Brain microvascular endothelial cell (primary cell): ENCODE results near the gene SOWAHC.

Experiments
- DNase-seq: peaks from one replicate; pipeline ENCODE4 v3.0.0-alpha.2; 2020
- H3K27ac ChIP-seq: fragments of 250-450 bp; sonication (Bioruptor Pico); 2 replicates; pipeline ENCODE4 v1.5.1; 2020; ENCODE audit warnings: mild to moderate bottlenecking, moderate library complexity
- H3K27me3 ChIP-seq: fragments of 250-450 bp; sonication (Bioruptor Pico); replicated peaks from 2 replicates; pipeline ENCODE4 v1.5.1; 2020; ENCODE audit warnings: mild to moderate bottlenecking
- H3K36me3 ChIP-seq: fragments of 250-450 bp; sonication (Bioruptor Pico); replicated peaks from 2 replicates; pipeline ENCODE4 v1.5.1; 2020; ENCODE audit warnings: mild to moderate bottlenecking
- H3K4me3 ChIP-seq: 2 replicates; pipeline ENCODE4 v1.5.1; 2011; ENCODE audit warnings: low read depth, mild to moderate bottlenecking, control low read depth, low read length, moderate library complexity
- CTCF ChIP-seq: IDR thresholded peaks from 2 replicates; pipeline ENCODE4 v1.5.1; 2011; ENCODE audit warnings: low read depth, mild to moderate bottlenecking, moderate library complexity, low read length, control low read depth, inconsistent platforms; ENCODE audit errors: missing control alignments
- in situ Hi-C: cut with HindIII; loops from 2 replicates; pipeline ENCODE4 v1.10.0; 2017; ENCODE audit warnings: low sequenced_read_pairs, low pct_ligation_motif_present

SOWAHC gene

DNA sequence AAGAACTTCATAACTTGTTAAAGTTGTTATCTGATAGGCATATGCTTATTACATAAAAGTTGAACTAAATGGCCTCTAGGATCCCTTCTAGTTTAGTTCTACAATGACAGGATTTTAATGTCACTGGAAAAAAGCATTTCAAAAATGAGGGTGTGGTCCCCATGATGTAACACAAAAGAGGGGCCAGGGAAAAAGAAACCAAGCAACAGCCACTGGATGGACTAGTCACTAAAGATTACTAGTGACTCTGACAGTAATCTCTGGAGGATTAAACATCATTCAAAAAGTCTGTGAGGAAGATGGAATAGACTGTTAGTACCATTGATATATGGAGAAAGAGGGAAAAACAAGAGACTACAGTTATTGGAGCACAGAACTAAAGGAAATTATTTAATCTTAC is 23.0 kb upstream of the SOWAHC start:
- no peak for TF ChIP-seq CTCF
- peaks cover 11% of the 10 kb centered on the region for H3K36me3 ChIP-seq
- in situ Hi-C loops, result no loop called here
- H3K27me3 ChIP-seq, result no peaks in the 10 kb centered on the region
- no peak overlapping the region for H3K4me3 ChIP-seq
- no peak for DNase-seq
- no peak overlapping the region for H3K27ac ChIP-seq

GRCh38 chr2:109592905-109593304 is 21.3 kb upstream of the SOWAHC start:
- no peak overlapping the region for H3K27ac ChIP-seq

DNA sequence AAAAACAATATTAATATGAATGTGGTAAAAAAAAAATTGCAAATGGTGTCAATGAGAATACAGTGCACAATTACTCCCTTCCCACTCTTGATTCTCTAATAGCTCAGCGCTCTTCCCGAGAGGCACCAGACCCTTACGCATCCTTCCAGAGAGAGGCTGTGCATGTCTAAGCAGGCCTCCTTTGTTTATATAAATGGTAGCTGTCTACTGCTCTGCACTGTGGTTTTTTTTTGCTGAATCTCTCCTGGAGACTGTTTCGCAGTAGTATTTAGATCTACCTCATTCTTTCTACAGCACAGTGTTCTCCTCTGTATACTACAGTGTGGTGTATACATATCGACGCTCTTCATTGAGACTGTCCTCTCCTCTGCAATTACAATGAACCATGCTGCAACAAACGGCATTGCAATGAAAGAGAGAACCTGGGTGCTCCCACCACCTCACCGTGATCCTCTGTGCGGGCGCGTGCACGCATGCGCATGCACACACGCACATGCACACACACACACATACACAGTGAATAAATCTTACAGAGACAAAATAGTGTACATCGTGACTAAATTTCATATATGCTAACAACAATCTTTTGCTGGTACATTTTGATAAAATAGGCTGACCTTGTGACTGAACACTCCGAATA is 19.8 kb upstream of the SOWAHC start:
- in situ Hi-C loops, result no loop called here
- H3K4me3 ChIP-seq, result no peak overlapping the region
- no peaks in the 10 kb centered on the region for H3K27me3 ChIP-seq
- H3K36me3 ChIP-seq, result peaks cover 11% of the 10 kb centered on the region
- no peak for TF ChIP-seq CTCF
- DNase-seq, result no peak
- no peak overlapping the region for H3K27ac ChIP-seq

More at GRCh38 chr2:109592905-109593304, 21.3 kb upstream of the SOWAHC start:
- TF ChIP-seq CTCF, result no peak
- DNase-seq, result no peak
- H3K4me3 ChIP-seq, result no peak overlapping the region
- H3K27me3 ChIP-seq, result no peaks in the 10 kb centered on the region
- in situ Hi-C loops, result no loop called here
- peaks cover 11% of the 10 kb centered on the region for H3K36me3 ChIP-seq

DNA sequence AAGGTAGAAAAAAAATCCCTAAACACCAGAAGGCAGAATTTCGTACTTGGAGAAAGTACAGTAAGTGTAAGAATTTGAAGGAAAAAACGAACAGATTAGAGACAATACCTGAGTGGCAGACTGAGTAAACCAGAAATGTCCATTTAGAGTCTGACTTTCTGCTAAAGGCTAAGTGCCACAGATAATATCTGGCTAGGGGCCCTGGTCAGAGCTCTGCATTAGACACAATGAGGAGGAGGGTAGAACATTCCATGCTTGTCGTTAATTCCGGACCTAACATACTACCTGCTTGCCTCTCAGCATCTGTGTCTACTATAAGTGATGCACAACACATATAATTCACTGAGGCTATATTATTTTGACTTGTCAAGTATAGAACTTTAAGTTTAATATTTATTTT is 18.5 kb upstream of the SOWAHC start:
- in situ Hi-C loops, result no loop called here

DNA sequence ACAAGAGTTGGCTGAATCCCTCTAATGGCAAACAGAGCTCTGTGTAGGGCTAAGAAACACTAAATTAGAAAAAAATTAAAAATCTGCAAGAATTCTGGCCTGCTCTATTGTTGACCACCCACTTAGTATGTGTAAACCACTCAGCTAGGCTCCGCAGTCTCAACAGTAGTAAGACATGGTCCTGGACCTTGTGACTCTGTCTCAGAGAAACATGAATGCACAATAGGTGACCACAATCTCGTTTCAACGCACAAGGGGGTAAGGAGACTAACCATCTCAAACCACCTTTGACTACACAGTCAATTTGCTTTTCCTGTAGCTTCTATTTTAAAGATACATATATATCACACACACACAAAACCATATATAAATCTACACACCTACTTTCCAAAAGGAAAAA is 16.9 kb upstream of the SOWAHC start:
- no peaks in the 10 kb centered on the region for H3K27me3 ChIP-seq
- DNase-seq, result no peak
- in situ Hi-C loops, result no loop called here
- H3K4me3 ChIP-seq, result no peak overlapping the region
- no peak for TF ChIP-seq CTCF
- H3K36me3 ChIP-seq, result peaks cover under 1% of the 10 kb centered on the region
- no peak overlapping the region for H3K27ac ChIP-seq

More for the DNA sequence above, 18.5 kb upstream of the SOWAHC start:
- Histone ChIP-seq H3K4me3 (no peak overlapping the region), H3K27ac (no peak overlapping the region), H3K27me3 (no peaks in the 10 kb centered on the region), H3K36me3 (peaks cover 11% of the 10 kb centered on the region)
- DNase-seq, result no peak
- no peak for TF ChIP-seq CTCF

- in situ Hi-C loops, result no loop called here
These were observed 12.4 kb upstream of the SOWAHC start for GRCh38 chr2:109601783-109602182.

More at GRCh38 chr2:109601783-109602182, 12.4 kb upstream of the SOWAHC start:
- H3K27me3 ChIP-seq, result no peaks in the 10 kb centered on the region
- H3K27ac ChIP-seq, result no peak overlapping the region
- H3K36me3 ChIP-seq, result no peaks in the 10 kb centered on the region
- no peak for DNase-seq
- TF ChIP-seq CTCF, result no peak
- H3K4me3 ChIP-seq, result no peak overlapping the region
